Heart left ventricle (tissue), 16 donors: ENCODE data around the gene FN3K. TPM values are rescaled to one million over a fixed set of nuclear protein-coding genes. Genes with fewer than 3 reads are reported as not detected.
"Not testable (repeated sequence)": the region's sequence is repeated elsewhere in the genome, so short reads cannot be mapped to it uniquely, and the experiment has no call there.

Experiments
- ATAC-seq, 4 donors: fragments of 200-7000 bp; cut with Tn5 transposase; one replicate each; pipeline ENCODE4 v1.9.1; 2020 to 2022; ENCODE audit warnings: moderate library complexity in 4 of 4, mild to moderate bottlenecking in 3 of 4, moderate number of reproducible peaks in 1 of 4
- DNase-seq, 5 donors: peaks; one replicate each; pipeline ENCODE4 v3.0.0-alpha.2; 2020
- H3K27ac ChIP-seq, 12 donors: fragments of 200-600 bp; sonication (generic) in 4 of 12; one replicate each; pipeline versions ENCODE4 v1.5.0 to v1.8.0; 2016 to 2022; ENCODE audit warnings: mild to moderate bottlenecking in 2 of 12
- H3K27me3 ChIP-seq, 9 donors: fragments of 200-600 bp; sonication (generic) in 2 of 9; one replicate each; pipeline versions ENCODE4 v1.5.1 to v1.8.0; 2016 to 2022; ENCODE audit warnings: mild to moderate bottlenecking in 3 of 9
- H3K36me3 ChIP-seq, 9 donors: fragments of 200-600 bp; sonication (generic) in 2 of 9; one replicate each; pipeline versions ENCODE4 v1.5.0 to v1.8.0; 2018 to 2022; ENCODE audit warnings: mild to moderate bottlenecking in 2 of 9
- H3K4me1 ChIP-seq, 12 donors: fragments of 200-600 bp; sonication (generic) in 4 of 12; one replicate each; pipeline versions ENCODE4 v1.5.0 to v1.8.0; 2016 to 2022; ENCODE audit warnings: mild to moderate bottlenecking in 3 of 12
- H3K4me3 ChIP-seq, 12 donors: fragments of 200-600 bp; sonication (generic) in 4 of 12; one replicate each; pipeline versions ENCODE4 v1.5.0 to v1.8.0; 2017 to 2022; ENCODE audit warnings: mild to moderate bottlenecking in 9 of 12, moderate library complexity in 4 of 12
- H3K9me3 ChIP-seq, 12 donors: fragments of 200-600 bp; sonication (generic) in 4 of 12; one replicate each; pipeline versions ENCODE4 v1.5.0 to v1.8.0; 2016 to 2022; ENCODE audit warnings: mild to moderate bottlenecking in 1 of 12
- POLR2A ChIP-seq, 2 donors: fragments of 450-650 bp; IDR thresholded peaks; one replicate each; pipeline ENCODE4 v1.6.1; 2017; ENCODE audit warnings: antibody characterized with exemption in 2 of 2, mild to moderate bottlenecking in 2 of 2, moderate library complexity in 2 of 2
- WGBS, 4 donors: extraction: QIAGEN DNeasy Blood & Tissue Kit in 2 of 4; methylation state at CpG; one replicate each; pipeline versions ENCODE4 v1.1.5 to v1.1.7; 2013 to 2018; 5-methylcytosine and 5-hydroxymethylcytosine counted together
- intact Hi-C, 10 donors: fragments of 100-400 bp; cut with DNase I; formaldehyde crosslinking; loops; one replicate each; pipeline versions ENCODE4 v1.11.1 to v1.14.2; 2022
- polyA plus RNA-seq, 2 donors: library from polyadenylated mRNA; stranded (reverse); fragments of 200-250 nt; gene quantifications; one replicate each; pipeline ENCODE4 v1.2.3, GENCODE V29; 2013
- total RNA-seq, 9 donors: library from RNA; depleted of rRNA in 2 of 9; stranded (reverse); fragments of >200 nt in 2 of 9; fragmentation: NEBNext Ultra II Directional in 3 of 9; extraction: Animal tissue kit (Norgen Biotek cat#: 25700) in 3 of 9; gene quantifications; one replicate each; pipeline versions ENCODE4 v1.1.0 to v1.2.4, GENCODE V29; 2016 to 2023
- TF ChIP-seq, protein P1 (sequence below), 12 donors: fragments of 200-600 bp; sonication (generic) in 4 of 12; IDR thresholded peaks; one replicate each; pipeline versions ENCODE4 v1.5.0 to v1.8.0; 2018 to 2022; ENCODE audit warnings: antibody characterized with exemption in 12 of 12, mild to moderate bottlenecking in 5 of 12
- donor health status: ischemic (EF 13 %, LVEDD 7.1; RV severe dilation, severe dysfunction).
- donor health status: healthy with polysubstance abuse.
- donor health status: DM: no; HTN: yes; CAD: no.
- donor health status: DM: no; HTN: no; CAD: no.
- donor health status: ischemic (EF 25% LVEDD 6.9; RV normal size, moderate dysfunction).
- donor health status: ischemic (EF 25% LVEDD 5.7; RV mildly dilated, moderate dysfunction).
- donor health status: healthy.
- donor health status: DM: yes; HTN: yes; CAD: no.
- donor health status: ischemic (EF 35%, LVEDD 5.7; RV mildly dilated, moderate dysfunction).
- donor health status: nonischemic (EF 11% LVEDD 7.7; RV severe dilation, severe dysfunction).
- donor health status: DM: yes; HTN: yes; CAD: no.
- donor health status: PGD.
- donor health status: ischemic (EF 29% LVEDD 5.4; RV normal size, mild dysfunction).
- donor health status: nonischemic (EF 23%, LVEDD 6.1; RV moderate dilation, normal function).

Gene FN3K
- total and polyA plus RNA-seq, 11 donors = 15.5 to 121 (median 69.4) TPM

DNA sequence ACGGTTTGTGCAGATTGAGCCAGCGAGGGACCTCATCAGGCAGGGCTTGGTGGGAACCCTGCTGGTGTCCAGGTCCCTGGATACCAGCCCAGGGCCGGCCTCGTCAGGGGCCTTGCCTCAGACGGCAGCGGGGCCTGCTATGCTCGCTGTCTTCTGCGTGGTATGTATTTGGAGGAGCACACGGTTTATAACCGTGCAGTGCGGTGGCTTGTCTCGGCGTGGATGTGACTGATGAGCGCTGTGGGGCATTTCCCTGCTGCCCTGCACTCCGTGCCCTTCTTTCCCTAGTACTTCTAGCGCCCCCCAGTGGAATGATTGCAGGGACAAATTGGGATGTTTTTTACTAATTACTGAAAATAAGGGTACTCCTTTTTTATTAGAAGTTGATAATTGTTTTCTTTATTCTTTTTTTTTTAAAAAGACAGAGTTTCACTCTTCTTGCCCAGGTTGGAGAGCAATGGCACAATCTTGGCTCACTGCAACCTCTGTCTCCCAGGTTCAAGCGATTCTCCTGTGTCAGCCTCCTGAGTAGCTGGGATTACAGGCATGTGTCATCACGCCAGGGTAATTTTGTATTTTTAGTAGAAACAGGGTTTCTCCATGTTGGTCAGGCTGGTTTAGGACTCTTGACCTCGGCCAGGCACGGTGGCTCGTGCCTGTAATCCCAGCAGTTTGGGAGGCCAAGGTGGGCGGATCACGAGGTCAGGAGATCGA lies 31.8 kb downstream of the FN3K start:
- TF ChIP-seq, protein P1, sequence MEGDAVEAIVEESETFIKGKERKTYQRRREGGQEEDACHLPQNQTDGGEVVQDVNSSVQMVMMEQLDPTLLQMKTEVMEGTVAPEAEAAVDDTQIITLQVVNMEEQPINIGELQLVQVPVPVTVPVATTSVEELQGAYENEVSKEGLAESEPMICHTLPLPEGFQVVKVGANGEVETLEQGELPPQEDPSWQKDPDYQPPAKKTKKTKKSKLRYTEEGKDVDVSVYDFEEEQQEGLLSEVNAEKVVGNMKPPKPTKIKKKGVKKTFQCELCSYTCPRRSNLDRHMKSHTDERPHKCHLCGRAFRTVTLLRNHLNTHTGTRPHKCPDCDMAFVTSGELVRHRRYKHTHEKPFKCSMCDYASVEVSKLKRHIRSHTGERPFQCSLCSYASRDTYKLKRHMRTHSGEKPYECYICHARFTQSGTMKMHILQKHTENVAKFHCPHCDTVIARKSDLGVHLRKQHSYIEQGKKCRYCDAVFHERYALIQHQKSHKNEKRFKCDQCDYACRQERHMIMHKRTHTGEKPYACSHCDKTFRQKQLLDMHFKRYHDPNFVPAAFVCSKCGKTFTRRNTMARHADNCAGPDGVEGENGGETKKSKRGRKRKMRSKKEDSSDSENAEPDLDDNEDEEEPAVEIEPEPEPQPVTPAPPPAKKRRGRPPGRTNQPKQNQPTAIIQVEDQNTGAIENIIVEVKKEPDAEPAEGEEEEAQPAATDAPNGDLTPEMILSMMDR (IDR thresholded peaks at IDR 0.05) = peak; percentile 34 to 65 (median 58)
- no peak for TF ChIP-seq POLR2A (IDR thresholded peaks at IDR 0.05)
- Histone ChIP-seq H3K4me1 (peaks cover 0 to 5% (median 0%) of the 10 kb centered on the region in 12 donors), H3K36me3 (peaks cover 0 to 82% (median 66%) of the 10 kb centered on the region in 9 donors), H3K27ac (no peak overlapping the region), H3K27me3 (no peaks in the 10 kb centered on the region), H3K4me3 (no peak overlapping the region), H3K9me3 (no peaks in the 10 kb centered on the region)
- 69 to 81% (median 72%) methylated on average over 21 to 24 of the region's 24 CpGs for WGBS, 4 donors
- peak in 1 of 5 donors; percentile 65 for DNase-seq
- intact Hi-C loops = loop anchor here in 9 of 10 donors (1.0 to 10.0 kb wide), 7 partner anchors 90 to 415 kb away; partner anchors contain the start of gene TEX19 (in 2 of the 9)
- peak in 3 of 4 donors; percentile 66 to 71 (median 67) for ATAC-seq

DNA sequence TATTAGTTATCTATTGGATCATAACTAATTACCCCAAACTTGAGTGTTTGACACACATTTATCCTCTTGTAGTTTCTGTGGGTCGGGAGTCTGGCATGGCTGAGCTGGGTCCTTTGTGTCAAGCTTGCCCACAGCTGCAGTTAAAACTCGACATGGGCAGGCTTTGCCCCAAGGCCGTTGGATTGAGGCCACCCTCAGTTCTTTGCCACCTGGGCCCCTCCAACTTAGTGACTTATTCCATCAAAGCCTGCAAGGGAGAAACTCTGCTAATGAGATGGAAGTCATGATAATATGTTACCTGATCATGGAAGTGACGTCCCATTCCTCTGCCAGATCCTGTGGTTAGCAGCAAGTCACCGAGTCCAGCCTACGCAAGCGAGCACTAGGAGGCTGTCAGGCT lies 33.6 kb downstream of the FN3K start:
- ATAC-seq (no peak), DNase-seq (no peak)
- Histone ChIP-seq H3K27me3 (no peaks in the 10 kb centered on the region), H3K9me3 (no peaks in the 10 kb centered on the region), H3K27ac (no peak overlapping the region), H3K4me1 (peaks cover 0 to 5% (median 0%) of the 10 kb centered on the region in 12 donors), H3K4me3 (no peak overlapping the region), H3K36me3 (peaks cover 0 to 77% (median 64%) of the 10 kb centered on the region in 9 donors)
- TF ChIP-seq POLR2A (IDR thresholded peaks at IDR 0.05) = no peak
- TF ChIP-seq, protein P1 (IDR thresholded peaks at IDR 0.05) = no peak
- intact Hi-C loops = loop anchor here in 8 of 10 donors (5.0 to 10.0 kb wide), 6 partner anchors 92 to 417 kb away; partner anchors contain the start of gene TEX19 (in 2 of the 8)
- WGBS, 4 donors = 96 to 98% (median 97%) methylated on average over 4 to 7 of the region's 7 CpGs

DNA sequence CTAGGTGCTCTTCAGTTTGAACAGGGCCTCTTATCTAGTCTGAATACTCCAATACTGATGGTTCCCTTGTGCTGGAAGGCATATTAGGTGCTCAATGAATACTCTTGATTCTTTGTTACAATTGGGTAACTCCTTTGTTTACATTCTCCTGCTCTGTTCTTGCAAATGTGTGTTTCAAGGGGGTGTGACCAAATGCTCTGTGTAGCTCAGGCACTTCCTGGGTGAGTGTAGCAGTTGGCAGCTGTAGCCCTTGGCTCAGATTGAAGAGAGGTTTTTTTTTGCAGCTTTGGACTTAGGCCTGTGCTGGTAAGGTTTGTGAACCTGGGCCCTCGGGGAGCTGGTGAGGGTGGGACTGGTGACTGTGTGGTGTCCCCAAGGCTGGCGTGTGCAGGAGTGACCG lies 36.6 kb downstream of the FN3K start:
- DNase-seq = no peak
- peaks cover 0 to 63% (median 50%) of the 10 kb centered on the region in 9 donors for H3K36me3 ChIP-seq
- no peak overlapping the region for H3K27ac ChIP-seq
- H3K4me1 ChIP-seq = peaks cover 0 to 8% (median 2%) of the 10 kb centered on the region in 12 donors
- H3K4me3 ChIP-seq = no peak overlapping the region
- TF ChIP-seq, protein P1 (IDR thresholded peaks at IDR 0.05) = no peak
- TF ChIP-seq POLR2A (IDR thresholded peaks at IDR 0.05) = no peak
- intact Hi-C loops = loop anchor here in 4 of 10 donors (5.0 to 10.0 kb wide), 3 partner anchors 417 to 425 kb away; partner anchors contain the start of gene TEX19 (in 1 of the 4)
- peak; percentile 18 to 59 (median 51) for ATAC-seq
- no peaks in the 10 kb centered on the region for H3K27me3 ChIP-seq
- 85 to 89% (median 87%) methylated on average over 3 of the region's 3 CpGs for WGBS, 4 donors
- no peaks in the 10 kb centered on the region for H3K9me3 ChIP-seq

DNA sequence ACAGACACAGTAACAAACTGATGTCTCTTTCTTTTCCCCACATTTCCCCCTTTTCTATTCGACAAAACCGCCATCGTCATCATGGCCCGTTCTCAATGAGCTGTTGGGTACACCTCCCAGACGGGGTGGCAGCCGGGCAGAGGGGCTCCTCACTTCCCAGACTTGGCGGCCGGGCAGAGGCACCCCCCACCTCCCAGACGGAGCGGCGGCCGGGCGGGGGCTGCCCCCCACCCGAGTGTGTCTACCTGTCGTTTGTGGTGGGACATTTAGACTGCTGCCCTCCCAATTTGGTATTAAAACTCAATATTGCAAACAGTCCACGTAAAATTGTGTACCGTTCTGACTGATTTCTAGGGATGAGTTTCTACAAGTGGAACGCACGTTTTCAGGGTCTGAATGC lies 39.0 kb downstream of the FN3K start:
- H3K9me3 ChIP-seq, H3K4me1 ChIP-seq, ATAC-seq, H3K27ac ChIP-seq, H3K4me3 ChIP-seq, DNase-seq, H3K27me3 ChIP-seq: not testable (repeated sequence)
- intact Hi-C loops = loop anchor here in 4 of 10 donors (5.0 to 10.0 kb wide), 3 partner anchors 420 to 427 kb away; partner anchors contain the start of gene TEX19 (in 1 of the 4)
- whole genome bisulfite sequencing, 4 donors = 86 to 91% (median 89%) methylated on average over 19 of the region's 19 CpGs
- H3K36me3 ChIP-seq = peaks cover 0 to 39% (median 27%) of the 10 kb centered on the region in 9 donors
